Activated naive CD4-positive, alpha-beta T cell treated with anti-CD3 and anti-CD28 coated beads for 36 hours (primary cell): ENCODE data around the gene SPATA21. TPM values are rescaled to one million over a fixed set of nuclear protein-coding genes. Genes with fewer than 3 reads are reported as not detected.

Experiments used
- CTCF ChIA-PET: fragments of 350-600 bp; sonication (Branson Sonifier 250); formaldehyde crosslinking; loops from one replicate; lab custom pipeline; 2021; ENCODE audit warnings: antibody characterized with exemption; lab: Charles Lee
- DNase-seq: peaks from one replicate; pipeline ENCODE4 v3.0.0-alpha.2; 2020
- H3K27ac Mint-ChIP-seq: one replicate; pipeline ENCODE4 v1.8.0; 2021; ENCODE audit warnings: mild to moderate bottlenecking, mixed read lengths
- H3K27me3 Mint-ChIP-seq: one replicate; pipeline ENCODE4 v1.8.0; 2021; ENCODE audit warnings: low read depth, mixed read lengths
- H3K36me3 Mint-ChIP-seq: one replicate; pipeline ENCODE4 v1.8.0; 2021; ENCODE audit warnings: low read depth, mixed read lengths
- H3K4me1 Mint-ChIP-seq: one replicate; pipeline ENCODE4 v1.8.0; 2021; ENCODE audit warnings: low read depth, mixed read lengths
- H3K4me3 Mint-ChIP-seq: one replicate; pipeline ENCODE4 v1.8.0; 2021; ENCODE audit warnings: mild to moderate bottlenecking, moderate library complexity, mixed read lengths
- H3K9me3 Mint-ChIP-seq: one replicate; pipeline ENCODE4 v1.8.0; 2021; ENCODE audit warnings: mixed read lengths
- intact Hi-C: fragments of 100-400 bp; cut with micrococcal nuclease; formaldehyde crosslinking; loops from one replicate; pipeline ENCODE4 v1.15.1; 2023
- total RNA-seq, 2 experiments: library from RNA; stranded (reverse); gene quantifications; one replicate each; pipeline ENCODE4 v1.2.3, GENCODE V29; 2021

Gene SPATA21
- total RNA-seq, 2 experiments from 2014 or later, result not detected

DNA sequence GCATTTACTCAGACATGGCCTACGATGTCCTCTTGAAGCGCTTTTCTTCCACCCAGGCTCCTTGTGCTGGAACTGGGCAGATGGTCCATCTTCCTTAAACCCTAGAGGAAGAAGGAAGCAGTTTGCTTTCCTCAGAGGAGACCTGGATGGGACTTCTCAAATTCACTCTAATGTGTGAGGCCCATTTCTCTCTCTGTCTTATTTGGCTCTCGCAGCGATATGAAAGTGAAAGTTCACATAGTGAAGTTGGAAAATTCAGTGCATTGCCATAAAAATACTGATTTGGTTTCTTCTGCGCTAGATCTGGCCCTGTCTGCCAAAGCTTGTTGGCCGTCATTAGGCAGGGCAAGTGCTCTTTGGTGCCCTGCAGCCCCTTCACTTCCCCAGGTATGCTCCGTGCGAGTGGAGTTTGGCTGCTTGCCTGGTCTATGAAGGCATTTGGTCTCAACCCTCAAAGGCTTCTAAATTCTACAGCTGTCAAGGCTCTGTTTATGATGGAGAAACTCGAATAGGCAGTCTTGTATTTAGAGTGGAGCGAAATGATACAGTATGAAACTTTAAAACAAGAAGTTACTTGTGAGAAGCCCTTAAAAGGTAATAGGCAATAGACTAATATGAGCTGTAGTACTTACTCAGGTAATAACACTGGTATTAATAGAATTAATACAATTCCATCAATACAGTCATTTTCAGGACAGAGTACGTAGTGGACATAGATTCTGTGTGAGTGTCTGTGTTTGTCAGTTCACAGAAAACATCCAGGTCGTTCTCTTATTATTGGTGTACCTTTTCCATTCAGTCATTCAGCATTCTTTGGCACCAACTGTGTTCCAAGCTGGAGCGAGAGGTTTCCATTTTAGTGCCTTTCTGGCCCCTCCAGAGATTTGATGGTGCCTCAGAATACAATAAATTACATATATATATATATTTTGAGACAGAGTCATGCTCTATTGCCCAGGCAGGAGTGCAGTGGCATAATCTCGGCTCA, 49.7 kb downstream of the SPATA21 start:
- Mint-ChIP-seq H3K36me3 (peaks cover 10% of the 10 kb centered on the region), H3K9me3 (no peaks in the 10 kb centered on the region), H3K27ac (peak overlapping the region; percentile 75), H3K27me3 (no peaks in the 10 kb centered on the region), H3K4me3 (peak overlapping the region; percentile 53), H3K4me1 (peaks cover 80% of the 10 kb centered on the region)
- no peak for DNase-seq
- CTCF ChIA-PET, result interaction anchor here (0.5 to 1.0 kb wide), 4 partner anchors 24 to 303 kb away, joined by 3 to 4 read pairs (median 4); no protein-coding TSS in a partner anchor
- intact Hi-C loops, result loop anchor here (5.0 kb wide), 2 partner anchors 35 to 55 kb away; partner anchors contain the start of gene NECAP2

DNA sequence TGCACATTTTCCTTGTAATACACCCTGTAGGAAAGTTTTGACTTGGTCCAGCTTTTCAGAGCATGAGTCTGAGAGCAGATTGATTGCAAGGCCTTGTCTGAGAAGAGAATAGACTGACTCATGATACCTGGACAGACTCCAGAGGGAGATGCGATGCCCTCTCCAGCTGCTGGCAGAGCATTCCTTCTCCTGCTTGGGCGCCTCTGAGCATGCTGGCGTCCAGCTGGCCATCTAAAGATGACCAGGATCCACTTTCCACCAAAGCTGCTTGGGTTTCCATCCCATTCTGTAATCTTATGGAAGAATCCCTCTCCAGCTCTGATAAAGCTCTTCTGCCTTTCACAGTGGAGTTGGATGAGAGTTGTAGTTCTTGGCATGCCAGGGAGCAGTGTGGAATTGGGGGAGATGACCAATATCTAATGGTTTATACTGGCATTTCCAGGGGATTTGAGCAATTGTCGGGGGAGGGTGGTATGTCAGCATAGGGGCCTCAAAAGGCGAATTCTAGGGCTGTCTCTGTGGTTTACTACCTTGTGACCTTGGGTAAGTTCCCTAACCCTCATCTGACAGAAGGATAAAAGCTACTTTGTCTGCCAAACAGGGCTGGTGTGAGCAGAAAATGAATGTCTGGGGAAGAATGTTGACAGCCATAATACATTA, 50.6 kb downstream of the SPATA21 start:
- intact Hi-C loops, result loop anchor here (5.0 kb wide), 2 partner anchors 36 to 56 kb away; partner anchors contain the start of gene NECAP2
- H3K9me3 Mint-ChIP-seq, result no peaks in the 10 kb centered on the region
- peak overlapping the region; percentile 62 for H3K27ac Mint-ChIP-seq

GRCh38 chr1:16385659-16386453, 51.4 kb downstream of the SPATA21 start:
- Mint-ChIP-seq H3K36me3 (peaks cover 9% of the 10 kb centered on the region), H3K4me3 (no peak overlapping the region), H3K27ac (peak overlapping the region; percentile 62), H3K9me3 (no peaks in the 10 kb centered on the region), H3K27me3 (no peaks in the 10 kb centered on the region), H3K4me1 (peaks cover 66% of the 10 kb centered on the region)
- DNase-seq, result no peak
- intact Hi-C loops, result loop anchor here (5.0 kb wide), 2 partner anchors 36 to 56 kb away; partner anchors contain the start of gene NECAP2
- CTCF ChIA-PET, result no interaction called here

More for the DNA sequence above, 50.6 kb downstream of the SPATA21 start:
- peaks cover 9% of the 10 kb centered on the region for H3K36me3 Mint-ChIP-seq
- peak overlapping the region; percentile 28 for H3K4me3 Mint-ChIP-seq
- CTCF ChIA-PET, result interaction anchor here (0.6 to 1.0 kb wide), 2 partner anchors 23 to 36 kb away, joined by 3 to 4 read pairs; no protein-coding TSS in a partner anchor
- H3K4me1 Mint-ChIP-seq, result peaks cover 74% of the 10 kb centered on the region
- DNase-seq, result no peak
- no peaks in the 10 kb centered on the region for H3K27me3 Mint-ChIP-seq

- Mint-ChIP-seq H3K4me1 (peaks cover 65% of the 10 kb centered on the region), H3K4me3 (no peak overlapping the region), H3K36me3 (peaks cover 7% of the 10 kb centered on the region), H3K9me3 (no peaks in the 10 kb centered on the region), H3K27me3 (no peaks in the 10 kb centered on the region), H3K27ac (no peak overlapping the region)
- CTCF ChIA-PET, result no interaction called here
- DNase-seq, result no peak
- intact Hi-C loops, result no loop called here
Observed at GRCh38 chr1:16383888-16384287, 53.3 kb downstream of the SPATA21 start.

DNA sequence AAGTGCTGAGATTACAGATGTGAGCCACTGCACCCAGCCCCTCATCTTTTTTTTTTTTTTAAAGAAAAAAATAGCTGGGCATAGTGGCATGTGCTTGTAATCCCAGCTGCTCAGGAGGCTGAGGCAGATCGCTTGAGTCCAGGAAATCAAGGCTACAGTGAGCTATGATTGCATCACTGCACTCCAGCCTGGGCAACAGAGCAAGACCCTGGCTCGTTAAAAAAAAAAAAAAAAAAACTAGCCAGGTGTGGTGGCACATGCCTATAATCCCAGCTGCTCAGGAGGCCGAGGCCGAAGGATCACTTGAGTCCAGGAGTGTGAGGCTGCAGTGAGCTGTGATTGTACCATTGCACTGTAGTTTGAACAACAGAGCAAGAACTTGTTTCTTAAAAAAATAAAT, 56.4 kb downstream of the SPATA21 start:
- peaks cover 65% of the 10 kb centered on the region for H3K4me1 Mint-ChIP-seq
- CTCF ChIA-PET, result interaction anchor here (0.5 kb wide), 1 partner anchor 9 kb away, joined by 4 read pairs; no protein-coding TSS in a partner anchor
- DNase-seq, result no peak

DNA sequence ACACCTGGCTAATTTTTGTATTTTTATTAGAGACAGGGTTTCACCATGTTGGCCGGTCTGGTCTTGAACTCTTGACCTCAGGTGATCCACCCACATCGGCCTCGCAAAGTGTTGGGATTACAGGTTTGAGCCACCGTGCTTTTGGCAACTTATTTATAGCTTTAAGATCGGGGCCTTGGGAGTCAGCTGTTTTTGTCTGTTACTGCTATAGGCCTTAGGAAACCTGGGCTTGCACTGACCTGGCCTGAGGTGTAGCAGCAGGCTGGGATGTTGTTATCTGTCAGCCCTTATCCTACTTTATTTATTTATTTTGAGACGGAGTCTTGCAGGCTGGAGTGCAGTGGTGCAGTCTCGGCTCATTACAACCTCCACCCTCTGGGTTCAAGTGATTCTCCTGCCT, 58.8 kb downstream of the SPATA21 start:
- Mint-ChIP-seq H3K27me3 (no peaks in the 10 kb centered on the region), H3K36me3 (peaks cover 10% of the 10 kb centered on the region), H3K4me1 (peaks cover 69% of the 10 kb centered on the region), H3K4me3 (no peak overlapping the region), H3K9me3 (no peaks in the 10 kb centered on the region), H3K27ac (no peak overlapping the region)
- DNase-seq, result no peak
- CTCF ChIA-PET, result no interaction called here
- intact Hi-C loops, result no loop called here

More for the DNA sequence above, 56.4 kb downstream of the SPATA21 start:
- Mint-ChIP-seq H3K36me3 (peaks cover 7% of the 10 kb centered on the region), H3K4me3 (no peak overlapping the region), H3K27me3 (no peaks in the 10 kb centered on the region), H3K9me3 (no peaks in the 10 kb centered on the region), H3K27ac (no peak overlapping the region)
- intact Hi-C loops, result no loop called here

GRCh38 chr1:16376971-16377370, 60.3 kb downstream of the SPATA21 start:
- CTCF ChIA-PET, result no interaction called here
- intact Hi-C loops, result no loop called here
- peaks cover 74% of the 10 kb centered on the region for H3K4me1 Mint-ChIP-seq
- no peak overlapping the region for H3K4me3 Mint-ChIP-seq
- peaks cover 15% of the 10 kb centered on the region for H3K36me3 Mint-ChIP-seq
- peak overlapping the region; percentile 15 for H3K27ac Mint-ChIP-seq
- no peaks in the 10 kb centered on the region for H3K27me3 Mint-ChIP-seq
- H3K9me3 Mint-ChIP-seq, result no peaks in the 10 kb centered on the region
- no peak for DNase-seq

DNA sequence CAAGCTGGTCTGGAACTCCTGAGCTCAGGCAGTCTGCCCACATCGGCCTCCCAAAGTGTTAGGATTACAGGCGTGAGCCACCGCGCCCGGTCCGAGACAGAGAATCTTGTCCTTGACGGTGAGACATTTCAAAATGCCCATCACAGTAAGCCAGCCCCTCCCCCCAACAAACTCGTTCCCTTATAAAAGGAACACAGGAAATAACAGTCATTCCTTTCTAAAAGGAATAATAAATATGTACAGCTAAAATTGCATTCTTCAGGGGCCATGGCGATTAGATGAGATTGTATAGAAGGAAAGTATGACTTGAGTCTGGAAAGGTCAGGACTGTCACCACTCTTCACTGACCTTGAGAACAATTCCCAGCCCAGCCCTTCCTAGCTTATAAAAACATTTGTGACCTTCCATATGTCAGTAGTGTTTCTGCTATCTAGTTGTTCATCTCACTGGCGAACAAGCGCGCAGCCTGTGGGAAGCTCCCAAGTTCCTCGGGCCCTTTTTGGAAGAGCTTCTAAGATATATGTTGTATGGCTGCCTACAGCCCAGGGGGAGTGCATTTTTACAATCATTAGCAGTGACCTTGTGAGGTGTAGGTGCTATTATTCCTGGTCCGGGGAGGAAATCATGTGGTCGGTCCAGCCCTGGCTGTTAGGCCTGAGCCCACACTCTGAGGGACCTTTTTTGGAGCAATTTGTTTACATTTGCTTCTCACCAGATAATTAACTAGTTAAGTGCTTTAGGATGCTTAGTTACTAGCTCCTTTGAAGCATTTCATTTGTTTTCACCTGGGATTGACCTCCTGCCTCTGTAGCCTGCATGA, 61.5 kb downstream of the SPATA21 start:
- peak overlapping the region; percentile 30 for H3K27ac Mint-ChIP-seq

GRCh38 chr1:16374266-16374665, 63.0 kb downstream of the SPATA21 start:
- peaks cover 15% of the 10 kb centered on the region for H3K36me3 Mint-ChIP-seq
- no peaks in the 10 kb centered on the region for H3K9me3 Mint-ChIP-seq
- peak overlapping the region; percentile 77 for H3K27ac Mint-ChIP-seq
- intact Hi-C loops, result no loop called here
- no peak overlapping the region for H3K4me3 Mint-ChIP-seq
- H3K27me3 Mint-ChIP-seq, result no peaks in the 10 kb centered on the region
- H3K4me1 Mint-ChIP-seq, result peaks cover 84% of the 10 kb centered on the region
- CTCF ChIA-PET, result interaction anchor here (0.9 to 1.7 kb wide), 2 partner anchors 22 to 66 kb away, joined by 3 to 5 read pairs; partner anchors contain the start of genes FBXO42 and NECAP2
- DNase-seq, result no peak

More for the DNA sequence above, 61.5 kb downstream of the SPATA21 start:
- Mint-ChIP-seq H3K27me3 (no peaks in the 10 kb centered on the region), H3K9me3 (no peaks in the 10 kb centered on the region), H3K36me3 (peaks cover 15% of the 10 kb centered on the region), H3K4me1 (peaks cover 83% of the 10 kb centered on the region), H3K4me3 (no peak overlapping the region)
- intact Hi-C loops, result no loop called here
- no peak for DNase-seq
- CTCF ChIA-PET, result interaction anchor here (0.7 to 1.7 kb wide), 2 partner anchors 65 to 226 kb away, joined by 3 to 5 read pairs; partner anchors contain the start of gene NECAP2

GRCh38 chr1:16372535-16373285, 64.5 kb downstream of the SPATA21 start:
- DNase-seq, result no peak
- H3K27ac Mint-ChIP-seq, result peak overlapping the region; percentile 87
- intact Hi-C loops, result no loop called here

More at GRCh38 chr1:16372535-16373285, 64.5 kb downstream of the SPATA21 start:
- H3K36me3 Mint-ChIP-seq, result peaks cover 20% of the 10 kb centered on the region
- peaks cover 82% of the 10 kb centered on the region for H3K4me1 Mint-ChIP-seq
- H3K9me3 Mint-ChIP-seq, result no peaks in the 10 kb centered on the region
- CTCF ChIA-PET, result interaction anchor here (0.6 to 1.1 kb wide), 4 partner anchors 10 to 353 kb away, joined by 3 to 8 read pairs (median 3); no protein-coding TSS in a partner anchor
- H3K4me3 Mint-ChIP-seq, result no peak overlapping the region
- no peaks in the 10 kb centered on the region for H3K27me3 Mint-ChIP-seq
